Liver (tissue), 9 donors: Measurements from ENCODE around the gene RAD23B. TPM values are rescaled to one million over a fixed set of nuclear protein-coding genes. Genes with fewer than 3 reads are reported as not detected.

Experiments
- DNase-seq: peaks from one replicate; pipeline ENCODE4 v3.0.0-alpha.2; 2017; ENCODE audit warnings: low spot score
- H3K27ac ChIP-seq, 2 donors: one replicate each; pipeline ENCODE4 v1.7.0; 2013; ENCODE audit warnings: inconsistent platforms in 2 of 2, low read length in 2 of 2, control low read depth in 1 of 2, low read depth in 1 of 2, mild to moderate bottlenecking in 1 of 2
- H3K27me3 ChIP-seq, 4 donors: one replicate each; pipeline versions ENCODE4 v1.6.1 to v1.7.0; 2013; ENCODE audit warnings: low read length in 3 of 4, inconsistent platforms in 1 of 4, mild to moderate bottlenecking in 1 of 4, moderate library complexity in 1 of 4; ENCODE audit not compliant: control insufficient read depth in 4 of 4, insufficient read depth in 4 of 4
- H3K36me3 ChIP-seq, 4 donors: one replicate each; pipeline versions ENCODE4 v1.6.1 to v1.7.0; 2013; ENCODE audit warnings: low read length in 3 of 4, mild to moderate bottlenecking in 3 of 4, low read depth in 1 of 4, moderate library complexity in 1 of 4; ENCODE audit not compliant: control insufficient read depth in 4 of 4, insufficient read depth in 3 of 4
- H3K4me1 ChIP-seq, 4 donors: one replicate each; pipeline versions ENCODE4 v1.6.1 to v1.7.0; 2013; ENCODE audit warnings: low read length in 3 of 4, mild to moderate bottlenecking in 3 of 4, moderate library complexity in 1 of 4; ENCODE audit not compliant: control insufficient read depth in 4 of 4, insufficient read depth in 4 of 4
- H3K4me3 ChIP-seq, 3 donors: one replicate each; pipeline versions ENCODE4 v1.6.1 to v1.7.0; 2013; ENCODE audit warnings: low read length in 3 of 3, control low read depth in 1 of 3, low read depth in 1 of 3, mild to moderate bottlenecking in 1 of 3
- H3K9ac ChIP-seq, 2 donors: one replicate each; pipeline ENCODE4 v1.7.0; 2013; ENCODE audit warnings: low read length in 2 of 2, mild to moderate bottlenecking in 2 of 2, moderate library complexity in 2 of 2, control low read depth in 1 of 2, low read depth in 1 of 2
- H3K9me3 ChIP-seq, 4 donors: one replicate each; pipeline versions ENCODE4 v1.6.1 to v1.7.0; 2013; ENCODE audit warnings: low read length in 3 of 4; ENCODE audit not compliant: control insufficient read depth in 4 of 4
- FOXA1 ChIP-seq: IDR thresholded peaks from 2 replicates; pipeline ENCODE4 v1.6.1; 2016; ENCODE audit warnings: antibody characterized with exemption
- FOXA2 ChIP-seq: IDR thresholded peaks from 2 replicates; pipeline ENCODE4 v1.6.1; 2016; ENCODE audit warnings: antibody characterized with exemption
- GABPA ChIP-seq, 2 donors: IDR thresholded peaks in 1 of 2; conservative IDR thresholded peaks in 1 of 2; 2 replicates each; pipeline ENCODE4 v1.6.1; 2016; ENCODE audit warnings: antibody characterized with exemption in 2 of 2, mild to moderate bottlenecking in 1 of 2, moderate library complexity in 1 of 2
- JUND ChIP-seq, 2 donors: IDR thresholded peaks; 2 replicates each; pipeline ENCODE4 v1.6.1; 2016; ENCODE audit warnings: antibody characterized with exemption in 2 of 2
- RAD21 ChIP-seq, 2 donors: IDR thresholded peaks; 2 replicates each; pipeline ENCODE4 v1.6.1; 2016; ENCODE audit warnings: antibody characterized with exemption in 2 of 2, mild to moderate bottlenecking in 2 of 2
- SP1 ChIP-seq: IDR thresholded peaks from 2 replicates; pipeline ENCODE4 v1.6.1; 2018; ENCODE audit warnings: antibody characterized with exemption, mild to moderate bottlenecking
- YY1 ChIP-seq: IDR thresholded peaks from 2 replicates; pipeline ENCODE4 v1.6.1; 2016; ENCODE audit warnings: antibody characterized with exemption, mild to moderate bottlenecking
- WGBS: extraction: QIAGEN DNeasy Blood & Tissue Kit; methylation state at CpG from one replicate; pipeline ENCODE4 v1.1.7; 2013; 5-methylcytosine and 5-hydroxymethylcytosine counted together
- polyA plus RNA-seq, 2 donors: library from polyadenylated mRNA; stranded (reverse) in 1 of 2; unstranded in 1 of 2; fragments of 200-250 nt in 1 of 2; fragments of >200 nt in 1 of 2; fragmentation: Nextera tagmentation in 1 of 2; extraction: Ambion mirVana in 1 of 2; gene quantifications; one replicate each; pipeline versions ENCODE4 v1.2.1 to v1.2.3, GENCODE V29; 2013 to 2015
- total RNA-seq, 2 donors: library from RNA; depleted of rRNA; stranded (reverse); fragments of >200 nt; gene quantifications; one replicate each; pipeline ENCODE4 v1.2.3, GENCODE V29; 2014
- TF ChIP-seq, protein P1 (sequence below): fragments of 150-350 bp; IDR thresholded peaks from 2 replicates; pipeline ENCODE4 v1.5.1; 2017; ENCODE audit warnings: improper control_type of control experiment, low read depth, low read length; ENCODE audit not compliant: missing input control
- TF ChIP-seq, protein P2 (sequence below): IDR thresholded peaks from 2 replicates; pipeline ENCODE4 v1.6.1; 2016; ENCODE audit warnings: antibody characterized with exemption
- donor health status: healthy.
- donor health status: healthy.
- donor health status: healthy.
- donor health status: healthy.
- donor health status: healthy.

RAD23B gene
- total and polyA plus RNA-seq, 4 donors = 13.6 to 101 (median 61.6) TPM

DNA sequence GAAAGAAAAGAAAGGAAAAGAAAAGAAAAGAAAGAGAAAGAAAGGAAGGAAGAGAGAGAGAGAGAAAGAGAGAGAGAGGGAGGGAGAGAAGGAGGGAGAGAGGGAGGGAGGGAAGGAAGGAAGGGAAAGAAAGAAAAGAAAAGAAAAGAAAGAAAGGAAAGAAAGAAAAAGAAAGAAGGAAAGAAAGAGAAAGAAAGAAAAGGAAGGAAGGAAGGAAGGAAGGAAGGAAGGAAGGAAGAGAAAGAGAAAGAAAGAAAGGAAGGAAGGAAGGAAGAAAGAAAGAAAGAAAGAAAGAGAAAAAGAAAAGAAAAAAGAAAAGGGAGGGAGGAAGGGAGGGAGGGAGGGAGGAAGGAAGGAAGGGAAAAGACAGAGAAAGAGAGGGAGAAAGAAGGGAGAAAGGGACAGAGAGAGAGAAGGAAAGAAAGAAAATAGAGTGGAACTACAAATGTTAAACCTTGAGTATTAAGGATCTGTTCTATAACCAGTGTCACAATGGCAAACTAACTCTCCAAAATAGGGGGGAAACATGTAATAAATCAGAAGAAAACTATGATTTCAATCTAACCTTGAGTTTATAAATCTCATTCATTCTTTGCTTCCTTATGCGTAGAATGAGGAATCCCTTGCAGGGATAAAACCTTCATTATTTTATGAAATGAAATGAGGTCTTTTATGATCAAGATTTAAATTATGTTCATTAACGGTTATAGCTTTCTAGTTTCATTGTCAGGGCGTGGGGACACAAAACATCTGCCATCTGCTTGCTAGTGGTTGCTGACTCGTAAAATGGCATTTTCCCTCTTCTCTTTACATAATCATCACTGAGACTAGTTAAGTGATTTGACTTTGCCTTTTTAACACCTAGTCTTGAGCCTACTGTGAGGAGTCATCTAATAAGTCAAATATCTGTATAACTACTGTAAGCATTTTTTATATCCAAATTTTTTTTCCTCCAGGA is 40.7 kb upstream of the RAD23B start:
- no peak overlapping the region for H3K4me3 ChIP-seq
- no peaks in the 10 kb centered on the region for H3K9me3 ChIP-seq
- H3K9ac ChIP-seq = no peak overlapping the region
- H3K27me3 ChIP-seq = no peaks in the 10 kb centered on the region
- 71% methylated on average over 4 of the region's 4 CpGs for WGBS
- no peaks in the 10 kb centered on the region for H3K36me3 ChIP-seq
- TF ChIP-seq, protein P1, sequence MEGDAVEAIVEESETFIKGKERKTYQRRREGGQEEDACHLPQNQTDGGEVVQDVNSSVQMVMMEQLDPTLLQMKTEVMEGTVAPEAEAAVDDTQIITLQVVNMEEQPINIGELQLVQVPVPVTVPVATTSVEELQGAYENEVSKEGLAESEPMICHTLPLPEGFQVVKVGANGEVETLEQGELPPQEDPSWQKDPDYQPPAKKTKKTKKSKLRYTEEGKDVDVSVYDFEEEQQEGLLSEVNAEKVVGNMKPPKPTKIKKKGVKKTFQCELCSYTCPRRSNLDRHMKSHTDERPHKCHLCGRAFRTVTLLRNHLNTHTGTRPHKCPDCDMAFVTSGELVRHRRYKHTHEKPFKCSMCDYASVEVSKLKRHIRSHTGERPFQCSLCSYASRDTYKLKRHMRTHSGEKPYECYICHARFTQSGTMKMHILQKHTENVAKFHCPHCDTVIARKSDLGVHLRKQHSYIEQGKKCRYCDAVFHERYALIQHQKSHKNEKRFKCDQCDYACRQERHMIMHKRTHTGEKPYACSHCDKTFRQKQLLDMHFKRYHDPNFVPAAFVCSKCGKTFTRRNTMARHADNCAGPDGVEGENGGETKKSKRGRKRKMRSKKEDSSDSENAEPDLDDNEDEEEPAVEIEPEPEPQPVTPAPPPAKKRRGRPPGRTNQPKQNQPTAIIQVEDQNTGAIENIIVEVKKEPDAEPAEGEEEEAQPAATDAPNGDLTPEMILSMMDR = no peak
- TF ChIP-seq RAD21 (IDR thresholded peaks at IDR 0.05) (no peak), GABPA (IDR thresholded peaks at IDR 0.05 in 1 of 2, conservative IDR thresholded peaks at IDR 0.05 in 1 of 2) (no peak), FOXA1 (no peak), SP1 (no peak), YY1 (no peak)
- no peak for DNase-seq
- no peak overlapping the region for H3K27ac ChIP-seq
- H3K4me1 ChIP-seq = peaks cover 0 to 3% (median 1%) of the 10 kb centered on the region in 4 donors

DNA sequence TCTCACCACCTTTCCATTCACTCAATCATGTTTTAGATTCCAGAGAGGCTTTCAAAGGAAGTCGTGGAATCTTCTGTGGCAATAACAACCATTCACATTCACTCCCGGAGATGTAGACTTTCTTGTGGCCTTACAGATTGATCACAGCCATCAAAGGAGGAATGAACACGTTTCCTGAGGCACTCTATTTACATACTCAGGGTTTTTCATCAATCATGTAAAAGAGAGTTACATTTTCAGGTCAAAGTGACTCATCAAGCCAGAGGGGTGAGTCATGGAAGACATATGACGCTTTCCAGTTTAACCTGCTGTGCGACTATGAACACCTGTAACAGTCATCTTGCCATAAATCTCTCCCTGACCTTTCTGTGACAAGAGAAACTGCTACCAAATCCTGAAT is 39.3 kb upstream of the RAD23B start:
- H3K4me3 ChIP-seq = no peak overlapping the region
- H3K9ac ChIP-seq = no peak overlapping the region
- TF ChIP-seq, protein P2, sequence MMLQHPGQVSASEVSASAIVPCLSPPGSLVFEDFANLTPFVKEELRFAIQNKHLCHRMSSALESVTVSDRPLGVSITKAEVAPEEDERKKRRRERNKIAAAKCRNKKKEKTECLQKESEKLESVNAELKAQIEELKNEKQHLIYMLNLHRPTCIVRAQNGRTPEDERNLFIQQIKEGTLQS = no peak
- TF ChIP-seq JUND (IDR thresholded peaks at IDR 0.05) (peak in 1 of 2 donors; percentile 22), FOXA2 (no peak)
- H3K27me3 ChIP-seq = no peaks in the 10 kb centered on the region
- no peak for DNase-seq
- H3K4me1 ChIP-seq = peaks cover 0 to 5% (median 3%) of the 10 kb centered on the region in 4 donors
- H3K9me3 ChIP-seq = no peaks in the 10 kb centered on the region
- WGBS = 74% methylated on average over 5 of the region's 5 CpGs
- no peaks in the 10 kb centered on the region for H3K36me3 ChIP-seq
- H3K27ac ChIP-seq = no peak overlapping the region

DNA sequence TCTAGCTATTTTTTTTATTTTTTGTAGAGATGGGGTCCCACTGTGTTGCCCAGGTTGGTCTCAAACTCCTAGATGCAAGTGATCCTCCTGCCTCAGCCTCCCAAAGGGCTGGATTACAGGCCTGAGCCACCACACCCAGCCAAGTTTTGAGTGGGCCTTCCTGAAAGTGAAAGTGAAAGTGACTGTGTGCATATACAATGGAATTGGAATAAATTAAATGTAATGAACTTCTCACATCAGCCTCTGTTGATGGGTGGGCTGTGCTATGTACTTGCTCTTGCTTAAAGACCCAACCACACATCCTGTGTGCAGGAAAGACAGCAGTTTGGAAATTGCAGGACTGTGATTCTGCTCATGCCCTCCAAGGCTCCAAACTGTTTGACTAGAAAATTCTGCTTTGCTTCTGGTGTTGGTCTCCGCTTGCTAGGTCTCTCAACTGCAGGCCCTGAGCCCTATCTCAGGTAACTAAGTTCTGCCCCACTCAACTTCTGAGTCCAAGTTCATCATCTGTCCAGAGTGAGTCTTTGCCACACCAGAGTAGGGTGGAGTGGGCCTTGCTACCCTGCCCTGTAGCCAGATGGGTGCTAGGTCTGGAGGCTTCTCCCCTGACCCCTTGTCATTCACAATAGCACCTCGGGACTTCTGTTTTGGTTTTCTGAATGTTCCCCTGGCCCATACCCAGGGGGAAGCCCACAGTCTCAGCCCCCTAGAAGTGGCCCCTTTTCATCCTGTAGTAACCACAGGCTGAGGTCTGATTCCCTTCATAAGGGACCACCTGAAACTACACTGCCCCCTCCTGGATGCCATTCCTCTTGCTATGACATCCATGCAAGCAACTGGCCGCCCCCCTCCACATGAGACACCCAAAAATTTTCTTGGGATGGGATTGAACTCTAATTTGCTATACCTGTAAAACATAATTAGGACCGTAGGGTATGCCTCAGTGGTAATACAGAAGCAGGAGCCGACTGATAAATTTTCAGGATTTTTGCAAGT is 36.5 kb upstream of the RAD23B start:
- no peaks in the 10 kb centered on the region for H3K27me3 ChIP-seq
- no peak for DNase-seq
- no peak overlapping the region for H3K9ac ChIP-seq
- H3K27ac ChIP-seq = no peak overlapping the region
- peaks cover 0 to 19% (median 13%) of the 10 kb centered on the region in 4 donors for H3K4me1 ChIP-seq
- no peaks in the 10 kb centered on the region for H3K9me3 ChIP-seq
- no peak overlapping the region for H3K4me3 ChIP-seq
- no peaks in the 10 kb centered on the region for H3K36me3 ChIP-seq
- no peak for TF ChIP-seq YY1
- TF ChIP-seq, protein P2 = no peak
- WGBS = 95% methylated on average over 5 of the region's 5 CpGs
